CD14-positive monocyte (primary cell): ENCODE results near the gene PCDHGA10. TPM values are rescaled to one million over a fixed set of nuclear protein-coding genes. Genes with fewer than 3 reads are reported as not detected.
"Not testable (repeated sequence)": the region's sequence is repeated elsewhere in the genome, so short reads cannot be mapped to it uniquely, and the experiment has no call there.

Source experiments
- DNase-seq, 3 donors: peaks; one replicate each; pipeline ENCODE4 v3.0.0-alpha.2; 2011 to 2022
- H2AFZ ChIP-seq: 2 replicates; pipeline ENCODE4 v1.6.0; 2012; ENCODE audit warnings: mild to moderate bottlenecking, low read depth, low read length, inconsistent platforms; ENCODE audit not compliant: insufficient read depth, poor library complexity, severe bottlenecking
- H3K27ac ChIP-seq, 2 donors: 1 replicate in 1 of 2; 2 replicates in 1 of 2; pipeline ENCODE4 v1.5.1; 2012 to 2013; ENCODE audit warnings: low read length in 2 of 2, control low read depth in 1 of 2, inconsistent platforms in 1 of 2, low read depth in 1 of 2, mild to moderate bottlenecking in 1 of 2
- H3K27me3 ChIP-seq, 2 donors: one replicate each; pipeline versions ENCODE4 v1.6.0 to v1.6.1; 2011 to 2013; ENCODE audit warnings: low read length in 2 of 2; ENCODE audit not compliant: control insufficient read depth in 2 of 2, insufficient read depth in 2 of 2
- H3K36me3 ChIP-seq, 2 donors: replicated peaks in 1 of 2; 1 replicate in 1 of 2; 2 replicates in 1 of 2; pipeline versions ENCODE4 v1.5.1 to v1.6.1; 2012 to 2013; ENCODE audit warnings: low read length in 2 of 2, control low read depth in 1 of 2, inconsistent platforms in 1 of 2, mild to moderate bottlenecking in 1 of 2; ENCODE audit not compliant: insufficient read depth in 2 of 2, control insufficient read depth in 1 of 2
- H3K4me1 ChIP-seq, 2 donors: 1 replicate in 1 of 2; 2 replicates in 1 of 2; pipeline versions ENCODE4 v1.5.1 to v1.6.1; 2012 to 2013; ENCODE audit warnings: low read length in 2 of 2, control low read depth in 1 of 2, inconsistent platforms in 1 of 2, mild to moderate bottlenecking in 1 of 2, moderate library complexity in 1 of 2; ENCODE audit not compliant: insufficient read depth in 2 of 2, control insufficient read depth in 1 of 2
- H3K4me2 ChIP-seq: replicated peaks from 2 replicates; pipeline ENCODE3; 2012; ENCODE audit warnings: low read length, moderate library complexity, mild to moderate bottlenecking; ENCODE audit not compliant: poor library complexity, severe bottlenecking; ENCODE audit errors: extremely low read depth
- H3K4me3 ChIP-seq, 3 experiments: fragments of 200-600 bp in 1 of 3; sonication (generic) in 1 of 3; replicated peaks in 1 of 3; 1 replicate in 2 of 3; 2 replicates in 1 of 3; pipeline ENCODE4 v1.5.1; 2011 to 2013; ENCODE audit warnings: low read length in 3 of 3, mild to moderate bottlenecking in 3 of 3, control low read depth in 2 of 3, low read depth in 2 of 3, inconsistent platforms in 1 of 3, moderate library complexity in 1 of 3
- H3K79me2 ChIP-seq: 2 replicates; pipeline ENCODE4 v1.6.0; 2012; ENCODE audit warnings: mild to moderate bottlenecking, control low read depth, inconsistent platforms, low read length, moderate library complexity; ENCODE audit not compliant: insufficient read depth
- H3K9ac ChIP-seq: 2 replicates; pipeline ENCODE4 v1.6.0; 2017; ENCODE audit warnings: low read length, mild to moderate bottlenecking; ENCODE audit not compliant: insufficient read depth, poor library complexity, severe bottlenecking
- H3K9me3 ChIP-seq, 2 donors: replicated peaks in 1 of 2; 1 replicate in 1 of 2; 2 replicates in 1 of 2; pipeline versions ENCODE4 v1.5.1 to v1.6.1; 2012 to 2013; ENCODE audit warnings: low read length in 2 of 2, control low read depth in 1 of 2; ENCODE audit not compliant: control insufficient read depth in 1 of 2, insufficient read depth in 1 of 2
- H4K20me1 ChIP-seq: 2 replicates; pipeline ENCODE4 v1.6.0; 2012; ENCODE audit warnings: mild to moderate bottlenecking, low read length, control low read depth, moderate library complexity; ENCODE audit not compliant: insufficient read depth
- H3K27ac Mint-ChIP-seq, 7 donors: one replicate each; pipeline ENCODE4 v1.8.0; 2020; ENCODE audit warnings: mild to moderate bottlenecking in 7 of 7, mixed read lengths in 7 of 7, moderate library complexity in 6 of 7, inconsistent platforms in 2 of 7
- H3K27me3 Mint-ChIP-seq, 3 donors: one replicate each; pipeline ENCODE4 v1.8.0; 2021 to 2022; ENCODE audit warnings: low read depth in 3 of 3, mild to moderate bottlenecking in 3 of 3, mixed read lengths in 3 of 3, moderate library complexity in 3 of 3, inconsistent platforms in 1 of 3
- H3K36me3 Mint-ChIP-seq, 2 donors: one replicate each; pipeline ENCODE4 v1.8.0; 2020; ENCODE audit warnings: mixed read lengths in 2 of 2, inconsistent platforms in 1 of 2, mild to moderate bottlenecking in 1 of 2
- H3K4me1 Mint-ChIP-seq: one replicate; pipeline ENCODE4 v1.8.0; 2020; ENCODE audit warnings: mild to moderate bottlenecking, mixed read lengths
- H3K4me3 Mint-ChIP-seq, 2 donors: one replicate each; pipeline ENCODE4 v1.8.0; 2020; ENCODE audit warnings: mild to moderate bottlenecking in 2 of 2, mixed read lengths in 2 of 2, moderate library complexity in 1 of 2
- H3K9me3 Mint-ChIP-seq, 7 donors: one replicate each; pipeline ENCODE4 v1.8.0; 2020 to 2022; ENCODE audit warnings: mixed read lengths in 7 of 7, mild to moderate bottlenecking in 6 of 7, moderate library complexity in 6 of 7, inconsistent platforms in 2 of 7
- WGBS: methylation state at CpG from one replicate; pipeline ENCODE4 v1.1.5; 2013; ENCODE audit warnings: missing lambda C conversion rate; ENCODE audit not compliant: insufficient coverage; 5-methylcytosine and 5-hydroxymethylcytosine counted together
- intact Hi-C, 2 donors: fragments of 100-400 bp; cut with micrococcal nuclease; formaldehyde crosslinking; loops; one replicate each; pipeline versions ENCODE4 v1.15.0 to v1.15.1; 2023
- polyA plus RNA-seq, 3 donors: library from polyadenylated mRNA; depleted of rRNA in 1 of 3; unstranded in 2 of 3; stranded (reverse) in 1 of 3; fragments of 300-500 nt in 2 of 3; fragments of >200 nt in 1 of 3; fragmentation: Illumina TruSeq in 2 of 3; gene quantifications; 1 replicate in 2 of 3; 2 replicates in 1 of 3; pipeline ENCODE4 v1.2.3, GENCODE V29; 2012 to 2021
- TF ChIP-seq, protein P1 (sequence below): fragments of 200-600 bp; IDR thresholded peaks from one replicate; pipeline ENCODE4 v1.8.0; 2022; ENCODE audit warnings: antibody characterized with exemption, mild to moderate bottlenecking

PCDHGA10 gene
- polyA plus RNA-seq, 3 donors = not detected

DNA sequence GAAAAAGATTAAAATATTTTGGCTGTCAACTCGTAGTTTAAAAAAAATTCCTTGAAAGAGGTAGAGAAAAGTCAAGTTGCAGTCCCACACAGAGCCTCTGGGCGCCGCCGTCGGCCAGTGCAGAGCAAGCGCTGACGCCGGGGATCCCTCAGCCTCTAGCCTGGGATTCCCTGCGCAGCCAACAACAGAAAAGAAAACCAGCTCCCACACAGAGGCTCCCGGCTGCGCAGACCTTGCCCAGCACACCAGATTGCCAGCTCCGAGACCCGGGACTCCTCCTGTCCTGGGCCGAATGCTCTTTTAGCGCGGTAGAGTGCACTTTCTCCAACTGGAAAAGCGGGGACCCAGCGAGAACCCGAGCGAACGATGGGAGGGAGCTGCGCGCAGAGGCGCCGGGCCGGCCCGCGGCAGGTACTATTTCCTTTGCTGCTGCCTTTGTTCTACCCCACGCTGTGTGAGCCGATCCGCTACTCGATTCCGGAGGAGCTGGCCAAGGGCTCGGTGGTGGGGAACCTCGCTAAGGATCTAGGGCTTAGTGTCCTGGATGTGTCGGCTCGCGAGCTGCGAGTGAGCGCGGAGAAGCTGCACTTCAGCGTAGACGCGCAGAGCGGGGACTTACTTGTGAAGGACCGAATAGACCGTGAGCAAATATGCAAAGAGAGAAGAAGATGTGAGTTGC lies 4.8 kb downstream of the PCDHGA10 start, which contains the start of gene PCDHGB7:
PCDHGB7 (plus strand) TSS at position 184 of the 679 bp plus-strand sequence; CDS start at position 367, 183 bp downstream.
- not testable (repeated sequence) for H3K27ac ChIP-seq, H3K27ac Mint-ChIP-seq, H3K79me2 ChIP-seq, H3K9ac ChIP-seq, H3K36me3 ChIP-seq, H4K20me1 ChIP-seq
- H3K27me3 Mint-ChIP-seq = peaks cover 83 to 88% (median 88%) of the 10 kb centered on the region in 3 donors
- peak within 1 kb of the TSS; percentile 80 for H2AFZ ChIP-seq
- H3K36me3 Mint-ChIP-seq = peaks cover 16 to 39% of the 10 kb centered on the region in 2 donors
- TF ChIP-seq, protein P1, sequence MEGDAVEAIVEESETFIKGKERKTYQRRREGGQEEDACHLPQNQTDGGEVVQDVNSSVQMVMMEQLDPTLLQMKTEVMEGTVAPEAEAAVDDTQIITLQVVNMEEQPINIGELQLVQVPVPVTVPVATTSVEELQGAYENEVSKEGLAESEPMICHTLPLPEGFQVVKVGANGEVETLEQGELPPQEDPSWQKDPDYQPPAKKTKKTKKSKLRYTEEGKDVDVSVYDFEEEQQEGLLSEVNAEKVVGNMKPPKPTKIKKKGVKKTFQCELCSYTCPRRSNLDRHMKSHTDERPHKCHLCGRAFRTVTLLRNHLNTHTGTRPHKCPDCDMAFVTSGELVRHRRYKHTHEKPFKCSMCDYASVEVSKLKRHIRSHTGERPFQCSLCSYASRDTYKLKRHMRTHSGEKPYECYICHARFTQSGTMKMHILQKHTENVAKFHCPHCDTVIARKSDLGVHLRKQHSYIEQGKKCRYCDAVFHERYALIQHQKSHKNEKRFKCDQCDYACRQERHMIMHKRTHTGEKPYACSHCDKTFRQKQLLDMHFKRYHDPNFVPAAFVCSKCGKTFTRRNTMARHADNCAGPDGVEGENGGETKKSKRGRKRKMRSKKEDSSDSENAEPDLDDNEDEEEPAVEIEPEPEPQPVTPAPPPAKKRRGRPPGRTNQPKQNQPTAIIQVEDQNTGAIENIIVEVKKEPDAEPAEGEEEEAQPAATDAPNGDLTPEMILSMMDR = peak; percentile 77
- 7% methylated on average over 40 of the region's 47 CpGs for WGBS
- intact Hi-C loops = loop anchor here in 1 of 2 donors (5.0 kb wide), 1 partner anchor 105 kb away; no protein-coding TSS in a partner anchor
- peaks cover 16 to 75% (median 58%) of the 10 kb centered on the region in 7 donors for H3K9me3 Mint-ChIP-seq
- peak within 1 kb of the TSS; percentile 20 to 74 (median 44) for H3K4me3 ChIP-seq
- DNase-seq = peak; percentile 56 to 69 (median 57)
- H3K4me1 Mint-ChIP-seq = peaks cover 47% of the 10 kb centered on the region
- H3K27me3 ChIP-seq = peaks cover 82 to 100% of the 10 kb centered on the region in 2 donors
- H3K9me3 ChIP-seq = peaks cover 40 to 64% of the 10 kb centered on the region in 2 donors
- H3K4me1 ChIP-seq = peaks cover 31 to 32% of the 10 kb centered on the region in 2 donors
- peak within 1 kb of the TSS; percentile 70 for H3K4me2 ChIP-seq
- peak within 1 kb of the TSS; percentile 84 to 93 for H3K4me3 Mint-ChIP-seq

DNA sequence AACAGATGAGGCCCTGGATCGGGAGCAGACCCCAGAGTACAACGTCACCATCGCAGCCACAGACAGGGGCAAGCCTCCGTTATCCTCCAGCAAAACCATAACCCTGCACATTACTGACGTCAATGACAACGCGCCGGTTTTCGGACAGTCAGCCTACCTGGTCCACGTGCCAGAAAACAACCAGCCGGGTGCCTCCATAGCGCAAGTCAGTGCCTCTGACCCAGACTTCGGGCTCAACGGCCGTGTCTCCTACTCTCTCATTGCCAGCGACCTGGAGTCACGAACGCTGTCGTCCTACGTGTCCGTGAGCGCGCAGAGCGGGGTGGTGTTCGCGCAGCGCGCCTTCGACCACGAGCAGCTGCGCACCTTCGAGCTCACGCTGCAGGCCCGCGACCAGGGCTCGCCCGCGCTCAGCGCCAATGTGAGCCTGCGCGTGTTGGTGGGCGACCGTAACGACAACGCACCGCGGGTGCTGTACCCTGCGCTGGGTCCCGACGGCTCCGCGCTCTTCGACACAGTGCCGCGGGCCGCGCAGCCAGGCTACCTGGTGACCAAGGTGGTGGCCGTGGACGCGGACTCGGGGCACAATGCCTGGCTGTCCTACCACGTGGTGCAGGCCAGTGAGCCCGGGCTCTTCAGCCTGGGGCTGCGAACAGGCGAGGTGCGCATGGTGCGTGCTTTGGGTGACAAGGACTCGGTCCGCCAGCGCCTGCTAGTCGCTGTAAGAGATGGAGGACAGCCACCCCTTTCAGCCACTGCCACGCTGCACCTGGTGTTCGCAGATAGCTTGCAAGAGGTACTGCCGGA lies 6.5 kb downstream of the PCDHGA10 start:
- Mint-ChIP-seq H3K27ac (peak overlapping the region in 1 of 7 donors; percentile 80), H3K9me3 (peaks cover 19 to 71% (median 60%) of the 10 kb centered on the region in 7 donors), H3K27me3 (peaks cover 78 to 88% (median 86%) of the 10 kb centered on the region in 3 donors), H3K4me3 (peak overlapping the region in 1 of 2 donors; percentile 93), H3K36me3 (peaks cover 12 to 37% of the 10 kb centered on the region in 2 donors), H3K4me1 (peaks cover 36% of the 10 kb centered on the region)
- Histone ChIP-seq H3K9me3 (peaks cover 41 to 59% of the 10 kb centered on the region in 2 donors), H3K4me3 (no peak overlapping the region), H3K27me3 (peaks cover 81 to 100% of the 10 kb centered on the region in 2 donors), H3K36me3 (no peaks in the 10 kb centered on the region), H3K79me2 (no peaks in the 10 kb centered on the region), H2AFZ (no peak overlapping the region), H3K9ac (no peak overlapping the region), H3K27ac (no peak overlapping the region), H3K4me2 (no peak overlapping the region), H3K4me1 (peaks cover 19 to 21% of the 10 kb centered on the region in 2 donors), H4K20me1 (no peaks in the 10 kb centered on the region)
- DNase-seq = no peak
- intact Hi-C loops = loop anchor here in 1 of 2 donors (5.0 kb wide), 1 partner anchor 103 kb away; no protein-coding TSS in a partner anchor
- 46% methylated on average over 74 of the region's 74 CpGs for WGBS
- TF ChIP-seq, protein P1 = no peak
